ENCODE results near the gene FAM117A.
"Not testable (repeated sequence)": the region's sequence is repeated elsewhere in the genome, so short reads cannot be mapped to it uniquely, and the experiment has no call there.

Gene FAM117A

GRCh38 chr17:49676276-49676868, 87.6 kb downstream of the FAM117A start:
- DNase-seq: no peak

GRCh38 chr17:49674507-49674906, 89.4 kb downstream of the FAM117A start:
- no peak for DNase-seq

- DNase-seq: not testable (repeated sequence)
These were observed 90.3 kb downstream of the FAM117A start for GRCh38 chr17:49673679-49674078.

- DNase-seq: no peak
These were observed 93.3 kb downstream of the FAM117A start for GRCh38 chr17:49670641-49671040.

- DNase-seq: no peak
These were observed 93.9 kb downstream of the FAM117A start for GRCh38 chr17:49670002-49670401.

- DNase-seq: no peak
These were observed 96.1 kb downstream of the FAM117A start for GRCh38 chr17:49667854-49668253.

- DNase-seq: no peak
These were observed 99.2 kb downstream of the FAM117A start for GRCh38 chr17:49664706-49665211.
